Measurements from ENCODE around the gene TGM4.

Gene TGM4

GRCh38 chr3:44958386-44958785, 84.0 kb downstream of the TGM4 start:
- no peak for DNase-seq

GRCh38 chr3:44960387-44961026, 86.1 kb downstream of the TGM4 start:
- no peak for DNase-seq

GRCh38 chr3:44961888-44962287, 87.5 kb downstream of the TGM4 start:
- DNase-seq, result no peak

- no peak for DNase-seq
Observed at GRCh38 chr3:44962621-44963393, 88.4 kb downstream of the TGM4 start.

GRCh38 chr3:44963571-44964325, 89.3 kb downstream of the TGM4 start:
- DNase-seq, result no peak
